ENCODE measurements around the gene PRKCA. TPM values are rescaled to one million over a fixed set of nuclear protein-coding genes. Genes with fewer than 3 reads are reported as not detected.
A peak's percentile ranks its signal among the peaks of the same experiment; 100 is the strongest.
"Not testable (repeated sequence)": the region's sequence is repeated elsewhere in the genome, so short reads cannot be mapped to it uniquely, and the experiment has no call there.

PRKCA gene
- total RNA-seq, 2 donors from 2014 or later = 6.4 to 7.7 TPM

DNA sequence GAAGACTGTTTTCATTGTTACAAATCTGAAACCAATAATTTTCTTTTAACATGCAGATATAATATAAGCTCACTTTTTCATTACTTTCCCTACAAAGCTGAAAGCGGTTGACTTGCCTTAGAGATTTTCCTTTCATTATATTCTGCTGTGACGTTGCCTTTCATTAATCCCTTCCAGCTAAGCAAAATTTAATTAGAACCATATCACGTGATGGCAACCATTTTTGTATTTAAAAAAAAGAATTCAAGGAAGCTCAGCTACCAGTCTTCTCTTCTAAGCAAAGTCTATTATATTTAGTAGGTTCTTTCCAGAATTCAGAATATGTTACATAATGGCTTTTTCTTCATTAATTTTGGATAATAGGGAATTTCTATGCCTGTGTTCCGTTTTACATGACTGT is 186.5 kb downstream of the PRKCA start:
- no peak for ATAC-seq
- intact Hi-C loops (cut with DNase I) = no loop called here
- no peak for DNase-seq

DNA sequence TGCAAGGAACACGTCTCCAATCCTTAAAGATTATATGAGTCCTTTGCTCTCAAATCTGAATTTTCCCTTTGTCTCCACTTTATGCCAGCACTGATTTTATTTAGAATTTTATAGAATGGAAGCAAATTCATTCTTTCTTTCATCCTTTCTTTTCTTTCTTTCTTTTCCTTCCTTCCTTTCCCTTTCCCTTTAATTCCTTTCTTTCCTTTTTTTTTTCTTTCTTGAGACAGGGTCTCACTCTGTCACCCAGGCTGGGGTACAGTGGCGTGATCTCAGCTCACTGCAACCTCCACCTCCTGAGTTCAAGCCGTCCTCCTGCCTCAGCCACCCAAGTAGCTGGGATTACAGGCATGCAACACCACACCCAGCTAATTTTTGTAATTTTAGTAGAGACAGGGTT is 187.2 kb downstream of the PRKCA start:
- intact Hi-C loops (cut with DNase I); ATAC-seq; DNase-seq: not testable (repeated sequence)

GRCh38 chr17:66491213-66491612 is 188.8 kb downstream of the PRKCA start:
- intact Hi-C loops (cut with DNase I) = no loop called here
- DNase-seq (no peak), ATAC-seq (no peak)

DNA sequence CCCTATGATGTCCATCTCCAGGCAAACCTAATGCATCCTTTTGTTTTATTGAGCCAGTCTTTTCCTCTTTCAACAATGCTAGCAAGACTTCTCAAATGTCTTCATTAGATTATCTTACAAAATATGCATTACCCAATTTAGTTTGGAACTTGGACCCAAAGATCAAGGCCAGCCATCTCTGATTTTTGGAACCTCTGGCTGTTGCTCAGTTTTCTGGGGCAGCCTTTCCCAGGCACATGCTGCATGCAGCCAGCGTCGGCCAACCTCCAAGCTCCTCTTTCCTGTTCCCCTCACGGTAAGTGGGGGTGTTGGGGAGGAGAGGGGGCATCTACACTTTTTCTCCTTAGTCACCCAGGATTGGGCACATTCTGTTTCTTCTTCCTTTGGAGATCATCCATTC is 189.3 kb downstream of the PRKCA start:
- intact Hi-C loops (cut with DNase I) = no loop called here
- ATAC-seq (no peak), DNase-seq (no peak)

- DNase-seq (no peak), ATAC-seq (no peak)
- intact Hi-C loops (cut with DNase I) = no loop called here
These were observed 189.7 kb downstream of the PRKCA start for GRCh38 chr17:66492080-66492479.

DNA sequence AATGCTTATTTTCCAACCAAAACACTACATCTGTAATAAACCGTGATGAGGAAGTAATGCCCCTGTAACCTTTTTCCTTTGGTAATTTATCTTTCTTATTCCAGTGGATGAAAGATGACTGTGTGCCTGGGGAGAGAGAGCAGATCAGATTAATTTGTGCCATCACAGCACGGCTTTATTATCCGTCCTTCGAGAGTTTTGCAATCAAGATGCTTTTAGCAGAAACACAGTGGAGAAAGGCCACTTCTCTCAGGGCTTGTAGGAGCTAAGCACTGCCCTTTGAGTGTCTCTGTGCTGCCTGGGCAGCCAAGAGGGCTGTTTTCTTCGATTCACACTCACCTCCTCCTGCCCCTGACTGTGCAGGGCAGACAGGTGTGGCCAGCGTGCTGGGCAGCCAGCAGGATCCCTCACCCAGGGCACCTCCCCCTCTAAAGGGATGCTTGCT is 190.2 kb downstream of the PRKCA start:
- ATAC-seq (peak in 1 of 2 donors; percentile 31), DNase-seq (no peak)
- intact Hi-C loops (cut with DNase I) = no loop called here

DNA sequence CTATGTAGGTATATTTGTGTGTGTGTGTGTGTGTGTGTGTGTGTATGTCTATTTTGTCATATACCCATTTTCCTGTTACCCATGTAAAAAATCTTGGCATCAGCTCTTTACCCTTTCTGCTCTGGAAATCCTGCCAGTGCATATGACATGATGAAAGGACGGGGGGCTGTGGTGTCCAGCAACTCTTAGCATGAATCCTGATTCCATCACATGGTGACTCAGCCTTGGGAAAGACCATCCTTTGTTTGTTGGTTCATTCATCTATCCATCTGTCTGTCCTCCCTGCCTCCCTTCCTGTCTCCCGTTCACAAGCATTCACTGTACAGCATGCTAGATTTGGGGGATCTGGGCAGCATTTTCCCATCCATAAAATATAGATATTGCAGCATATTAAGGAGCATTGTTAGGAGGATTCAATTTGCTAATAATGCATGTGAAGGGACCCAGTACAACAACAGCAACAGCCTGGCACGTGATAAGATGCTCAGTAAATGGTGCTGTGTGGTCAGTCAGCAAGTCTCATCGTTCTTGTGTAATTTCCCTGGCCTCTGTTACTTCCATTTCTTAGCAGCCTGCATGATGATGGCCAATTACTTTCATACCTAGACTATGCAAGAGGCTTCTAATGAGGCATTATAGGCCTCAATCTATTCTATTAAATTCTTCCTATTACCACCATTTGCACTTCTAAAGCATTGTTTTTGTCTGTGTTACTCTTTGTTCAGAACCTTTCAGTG is 191.0 kb downstream of the PRKCA start:
- DNase-seq = no peak
- ATAC-seq = peak in 1 of 2 donors; percentile 18
- intact Hi-C loops (cut with DNase I) = no loop called here

GRCh38 chr17:66494023-66494803 is 191.8 kb downstream of the PRKCA start:
- ATAC-seq = peak in 1 of 2 donors; percentile 66
- no peak for DNase-seq
- intact Hi-C loops (cut with DNase I) = no loop called here

GRCh38 chr17:66495035-66495434 is 192.6 kb downstream of the PRKCA start:
- DNase-seq (no peak), ATAC-seq (no peak)
- intact Hi-C loops (cut with DNase I) = no loop called here

- intact Hi-C loops (cut with DNase I) = no loop called here
- ATAC-seq (no peak), DNase-seq (no peak)
These were observed 193.9 kb downstream of the PRKCA start for GRCh38 chr17:66496306-66496705.

GRCh38 chr17:66498580-66498979 is 196.2 kb downstream of the PRKCA start:
- intact Hi-C loops (cut with DNase I) = no loop called here
- ATAC-seq (no peak), DNase-seq (no peak)

DNA sequence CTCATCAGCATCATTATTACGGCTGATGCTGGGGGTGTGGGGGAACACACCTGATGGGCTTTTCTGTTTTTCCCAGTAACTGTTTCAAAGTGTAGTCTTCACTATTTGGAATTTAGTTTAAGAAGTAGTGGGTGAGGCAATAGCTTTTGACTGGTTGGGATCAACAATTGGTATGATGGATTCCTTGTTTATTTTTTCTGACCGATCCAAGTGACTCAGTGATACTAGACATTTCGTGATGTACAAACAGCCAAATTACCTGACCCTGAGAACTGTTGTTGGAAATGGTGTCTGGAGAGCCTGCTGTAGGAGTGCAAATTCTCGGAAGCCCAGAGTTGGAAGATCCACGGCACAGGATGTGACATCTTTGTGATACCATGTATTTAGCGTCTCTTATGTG is 204.2 kb downstream of the PRKCA start:
- intact Hi-C loops (cut with DNase I) = no loop called here
- DNase-seq (no peak), ATAC-seq (no peak)

DNA sequence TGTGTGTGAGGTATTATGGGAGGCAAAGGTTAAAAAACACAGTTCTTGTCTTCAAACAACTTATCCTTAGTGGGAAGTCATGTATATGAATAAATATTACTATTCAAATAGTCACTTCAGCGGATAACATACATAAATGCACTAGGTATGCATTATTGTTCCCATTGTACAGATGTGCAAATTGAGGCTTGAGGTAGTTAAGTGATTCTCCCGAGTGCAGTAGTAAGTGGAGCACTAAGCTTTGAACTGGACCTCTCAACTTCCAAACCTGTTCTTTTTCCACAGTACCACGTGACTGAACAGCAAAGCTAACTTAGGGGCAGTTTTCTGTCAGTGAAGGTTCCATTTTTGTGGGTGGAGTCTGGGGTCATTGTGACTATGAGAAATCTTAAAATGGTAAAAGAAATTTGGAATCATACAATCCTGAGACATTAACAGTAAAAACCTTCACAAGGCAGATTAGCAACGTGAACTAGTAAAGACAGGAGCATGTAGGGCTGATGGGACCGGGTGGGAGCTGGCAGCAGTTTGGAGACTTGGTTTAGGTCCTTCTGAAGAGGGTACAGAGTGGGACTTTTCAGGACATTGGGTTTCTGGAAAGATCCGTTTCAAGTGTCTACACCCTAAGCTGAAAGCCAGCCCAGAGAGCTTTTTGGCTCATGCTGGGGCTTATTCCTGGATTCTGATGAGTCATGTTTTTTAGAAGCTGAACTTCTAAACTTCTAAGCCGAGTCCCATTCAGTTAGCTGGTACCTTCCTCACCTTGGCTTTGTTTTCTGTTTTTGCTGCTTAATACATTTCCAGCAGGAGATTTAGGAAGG is 204.9 kb downstream of the PRKCA start:
- ATAC-seq = peak; percentile 61 to 81
- intact Hi-C loops (cut with DNase I) = no loop called here
- DNase-seq = peak; percentile 39

GRCh38 chr17:66507982-66508760 is 205.8 kb downstream of the PRKCA start:
- no peak for ATAC-seq
- DNase-seq = no peak
- intact Hi-C loops (cut with DNase I) = no loop called here

DNA sequence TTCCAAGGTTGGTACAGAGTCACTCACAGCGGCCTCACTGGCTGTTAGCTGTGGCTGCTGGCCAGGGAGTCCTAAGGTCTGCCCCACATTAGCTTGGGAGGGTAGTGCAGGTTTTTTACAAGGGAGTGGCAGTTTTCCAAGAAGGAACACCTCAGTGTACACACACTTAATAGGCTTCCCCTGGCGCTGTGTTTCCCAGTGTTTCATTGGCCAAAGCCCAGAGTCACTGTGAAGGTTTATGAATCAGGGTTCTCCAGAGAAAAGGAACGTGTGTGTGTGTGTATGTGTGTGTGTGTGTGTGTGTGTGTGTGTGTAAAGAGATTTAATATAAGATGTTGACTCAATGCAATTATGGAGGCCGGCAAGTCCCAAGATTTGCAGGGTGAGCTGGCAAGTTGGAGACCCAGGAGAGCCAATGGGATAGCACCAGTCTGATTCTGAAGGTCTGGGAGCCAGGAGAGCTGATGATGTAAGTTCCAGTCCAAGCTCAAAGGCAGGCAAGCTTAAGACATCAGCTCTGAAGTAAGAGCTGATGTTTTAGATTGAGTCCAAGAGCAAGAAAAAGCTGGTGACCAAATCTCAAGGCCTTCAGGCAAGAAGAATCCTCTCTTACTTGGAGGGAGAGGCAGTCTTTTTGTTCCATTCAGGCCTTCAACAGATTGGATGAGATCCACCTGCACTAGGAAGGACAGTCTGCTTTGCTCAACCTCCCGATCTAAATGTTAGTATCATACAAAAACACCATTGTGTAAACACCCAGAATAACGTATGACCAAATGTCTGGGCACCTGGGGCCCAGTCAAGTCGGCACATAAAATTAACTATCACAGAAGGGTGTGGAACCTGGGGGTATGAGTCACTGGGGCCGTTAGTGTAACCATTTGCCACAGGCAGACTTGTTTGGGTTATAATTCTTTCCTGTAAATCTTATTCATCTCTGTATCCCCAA is 206.8 kb downstream of the PRKCA start:
- DNase-seq = peak; percentile 31
- intact Hi-C loops (cut with DNase I) = no loop called here
- peak in 1 of 2 donors; percentile 68 for ATAC-seq

DNA sequence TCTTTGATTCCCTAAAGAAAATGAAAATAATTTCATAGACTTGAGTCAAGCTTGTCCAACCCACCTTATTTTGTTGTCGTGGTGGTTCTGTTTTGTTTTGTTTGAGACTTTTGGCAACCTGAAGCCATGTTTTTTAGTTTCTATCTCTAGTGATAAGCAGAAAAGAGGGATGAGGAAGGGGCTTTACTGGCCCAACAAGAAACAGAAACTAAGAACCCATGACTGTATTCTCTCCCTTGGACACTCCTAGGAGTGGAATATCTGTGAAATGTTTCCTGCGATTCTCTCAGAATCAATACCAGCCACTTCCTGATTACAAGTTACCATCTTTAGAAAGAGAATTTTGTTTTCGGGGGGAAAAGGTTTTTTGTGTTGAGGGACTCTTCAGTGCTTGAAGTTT is 207.5 kb downstream of the PRKCA start:
- ATAC-seq (no peak), DNase-seq (no peak)
- intact Hi-C loops (cut with DNase I) = no loop called here

GRCh38 chr17:66511135-66511534 is 208.7 kb downstream of the PRKCA start:
- intact Hi-C loops (cut with DNase I) = no loop called here
- no peak for ATAC-seq

GRCh38 chr17:66514227-66514806 is 211.9 kb downstream of the PRKCA start:
- intact Hi-C loops (cut with DNase I) = no loop called here
- DNase-seq = no peak
- ATAC-seq = peak in 1 of 2 donors; percentile 47

More at GRCh38 chr17:66511135-66511534, 208.7 kb downstream of the PRKCA start:
- no peak for DNase-seq

Measured in left cardiac atrium (tissue), 4 donors.